OCI-LY3 (cell line): ENCODE data around the gene CTPS2.
"Not testable (repeated sequence)": the region's sequence is repeated elsewhere in the genome, so short reads cannot be mapped to it uniquely, and the experiment has no call there.

ENCODE experiments used
- H2AFZ ChIP-seq: fragments of 200-600, 300-600 bp; shearing (Covaris generic); 2 replicates; pipeline ENCODE4 v1.6.0; 2014; ENCODE audit warnings: antibody characterized with exemption, low read depth, low read length
- H3K27ac ChIP-seq: fragments of 200-600, 300-600 bp; sonication (generic); 2 replicates; pipeline ENCODE4 v1.5.1; 2014; ENCODE audit warnings: mild to moderate bottlenecking, low read length, moderate library complexity, mixed read lengths
- H3K27me3 ChIP-seq: fragments of 200-600, 300-600 bp; sonication (generic); 2 replicates; pipeline ENCODE4 v1.6.1; 2014; ENCODE audit warnings: low read depth, low read length, mixed read lengths
- H3K36me3 ChIP-seq: fragments of 200-600, 300-600 bp; sonication (generic); replicated peaks from 2 replicates; pipeline ENCODE3; 2014; ENCODE audit warnings: low read depth, low read length, mixed read lengths
- H3K4me1 ChIP-seq: fragments of 300-600, 200-600 bp; sonication (generic); 2 replicates; pipeline ENCODE4 v1.6.1; 2014; ENCODE audit warnings: low read length, mixed read lengths
- H3K4me2 ChIP-seq: fragments of 200-600, 300-600 bp; sonication (generic); 2 replicates; pipeline ENCODE4 v1.6.1; 2014; ENCODE audit warnings: low read length, mixed read lengths
- H3K4me3 ChIP-seq: fragments of 300-600, 200-600 bp; sonication (generic); 2 replicates; pipeline ENCODE4 v1.5.1; 2014; ENCODE audit warnings: antibody characterized with exemption, mild to moderate bottlenecking, low read length, moderate library complexity
- H3K79me2 ChIP-seq: fragments of 300-600, 200-600 bp; shearing (Covaris generic); 2 replicates; pipeline ENCODE4 v1.6.1; 2014; ENCODE audit warnings: mild to moderate bottlenecking, low read length, mixed read lengths
- H3K9ac ChIP-seq: fragments of 300-600, 200-600 bp; shearing (Covaris generic); 2 replicates; pipeline ENCODE4 v1.6.0; 2014; ENCODE audit warnings: mild to moderate bottlenecking, low read length, moderate library complexity
- H3K9me3 ChIP-seq: fragments of 200-600, 300-600 bp; shearing (Covaris generic); 2 replicates; pipeline ENCODE4 v1.6.1; 2014; ENCODE audit warnings: low read length, mixed read lengths; ENCODE audit not compliant: insufficient read depth
- H4K20me1 ChIP-seq: fragments of 200-600, 300-600 bp; sonication (generic); 2 replicates; pipeline ENCODE4 v1.6.1; 2016; ENCODE audit warnings: low read length, mixed read lengths; ENCODE audit not compliant: insufficient read depth
- CTCF ChIP-seq: fragments of 200-600, 300-600 bp; sonication (generic); IDR thresholded peaks from 2 replicates; pipeline ENCODE4 v1.5.1; 2014; ENCODE audit warnings: antibody characterized with exemption, low read length, low read depth
- EZH2phosphoT487 ChIP-seq: fragments of 200-600 bp; shearing (Covaris generic); IDR thresholded peaks from 2 replicates; pipeline ENCODE4 v1.6.1; 2018; ENCODE audit warnings: antibody characterized with exemption, mixed run types, low read depth

Gene CTPS2

GRCh38 chrX:16586377-16587112 is 125.9 kb downstream of the CTPS2 start:
- peaks cover 4% of the 10 kb centered on the region for H3K36me3 ChIP-seq
- no peaks in the 10 kb centered on the region for H3K4me1 ChIP-seq
- H3K4me2 ChIP-seq: no peak overlapping the region
- H3K9ac ChIP-seq: no peak overlapping the region
- no peak overlapping the region for H2AFZ ChIP-seq
- no peaks in the 10 kb centered on the region for H3K9me3 ChIP-seq
- no peak overlapping the region for H3K4me3 ChIP-seq
- no peaks in the 10 kb centered on the region for H4K20me1 ChIP-seq
- no peaks in the 10 kb centered on the region for H3K27me3 ChIP-seq
- H3K27ac ChIP-seq: no peak overlapping the region
- no peak for TF ChIP-seq EZH2phosphoT487
- H3K79me2 ChIP-seq: no peaks in the 10 kb centered on the region

- H3K4me1 ChIP-seq: no peaks in the 10 kb centered on the region
- no peak overlapping the region for H2AFZ ChIP-seq
- TF ChIP-seq EZH2phosphoT487 (no peak), CTCF (no peak)
- H3K9ac ChIP-seq: no peak overlapping the region
- H4K20me1 ChIP-seq: no peaks in the 10 kb centered on the region
- H3K36me3 ChIP-seq: peaks cover 4% of the 10 kb centered on the region
- no peak overlapping the region for H3K4me2 ChIP-seq
- no peaks in the 10 kb centered on the region for H3K79me2 ChIP-seq
- no peak overlapping the region for H3K27ac ChIP-seq
- no peaks in the 10 kb centered on the region for H3K9me3 ChIP-seq
- H3K27me3 ChIP-seq: no peaks in the 10 kb centered on the region
- H3K4me3 ChIP-seq: no peak overlapping the region
These were observed 126.7 kb downstream of the CTPS2 start for GRCh38 chrX:16585486-16586376.

- not testable (repeated sequence) for H3K79me2 ChIP-seq, H3K4me2 ChIP-seq, H2AFZ ChIP-seq, H3K4me1 ChIP-seq, H3K27me3 ChIP-seq, H3K36me3 ChIP-seq, H3K9ac ChIP-seq, H3K9me3 ChIP-seq, H3K4me3 ChIP-seq, H4K20me1 ChIP-seq, H3K27ac ChIP-seq
These were observed 132.3 kb downstream of the CTPS2 start for GRCh38 chrX:16580004-16580797.

GRCh38 chrX:16579517-16579916 is 133.0 kb downstream of the CTPS2 start:
- no peak overlapping the region for H3K4me3 ChIP-seq
- no peak overlapping the region for H3K27ac ChIP-seq
- H3K9ac ChIP-seq: no peak overlapping the region
- H4K20me1 ChIP-seq: no peaks in the 10 kb centered on the region
- no peak overlapping the region for H2AFZ ChIP-seq
- H3K36me3 ChIP-seq: no peaks in the 10 kb centered on the region
- H3K79me2 ChIP-seq: no peaks in the 10 kb centered on the region
- no peaks in the 10 kb centered on the region for H3K27me3 ChIP-seq
- H3K9me3 ChIP-seq: no peaks in the 10 kb centered on the region
- H3K4me2 ChIP-seq: no peak overlapping the region
- no peak for TF ChIP-seq CTCF
- TF ChIP-seq EZH2phosphoT487: no peak
- no peaks in the 10 kb centered on the region for H3K4me1 ChIP-seq
